Measurements from ENCODE around the gene TREM1.

DNA sequence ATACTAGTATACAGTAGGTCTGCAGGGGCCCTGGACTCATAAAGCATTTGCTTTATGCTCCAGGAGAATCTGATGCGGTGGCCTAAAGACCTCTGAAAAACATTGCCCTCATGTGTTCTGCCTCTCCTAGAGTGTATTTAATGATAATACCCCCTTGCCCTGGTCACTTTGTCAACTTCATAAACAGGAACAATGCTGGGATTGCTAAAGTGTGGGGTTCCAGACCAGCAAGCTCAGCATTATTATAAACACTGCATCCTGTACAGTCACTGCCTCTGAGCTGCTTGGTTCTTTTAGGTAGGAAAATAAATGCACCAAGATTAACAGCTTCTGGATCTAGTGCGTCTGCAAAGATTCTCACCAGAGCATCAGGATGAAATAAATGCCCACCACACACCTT lies 12.2 kb downstream of the TREM1 start:
- TF ChIP-seq, protein P1, sequence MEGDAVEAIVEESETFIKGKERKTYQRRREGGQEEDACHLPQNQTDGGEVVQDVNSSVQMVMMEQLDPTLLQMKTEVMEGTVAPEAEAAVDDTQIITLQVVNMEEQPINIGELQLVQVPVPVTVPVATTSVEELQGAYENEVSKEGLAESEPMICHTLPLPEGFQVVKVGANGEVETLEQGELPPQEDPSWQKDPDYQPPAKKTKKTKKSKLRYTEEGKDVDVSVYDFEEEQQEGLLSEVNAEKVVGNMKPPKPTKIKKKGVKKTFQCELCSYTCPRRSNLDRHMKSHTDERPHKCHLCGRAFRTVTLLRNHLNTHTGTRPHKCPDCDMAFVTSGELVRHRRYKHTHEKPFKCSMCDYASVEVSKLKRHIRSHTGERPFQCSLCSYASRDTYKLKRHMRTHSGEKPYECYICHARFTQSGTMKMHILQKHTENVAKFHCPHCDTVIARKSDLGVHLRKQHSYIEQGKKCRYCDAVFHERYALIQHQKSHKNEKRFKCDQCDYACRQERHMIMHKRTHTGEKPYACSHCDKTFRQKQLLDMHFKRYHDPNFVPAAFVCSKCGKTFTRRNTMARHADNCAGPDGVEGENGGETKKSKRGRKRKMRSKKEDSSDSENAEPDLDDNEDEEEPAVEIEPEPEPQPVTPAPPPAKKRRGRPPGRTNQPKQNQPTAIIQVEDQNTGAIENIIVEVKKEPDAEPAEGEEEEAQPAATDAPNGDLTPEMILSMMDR (IDR thresholded peaks at IDR 0.05), result no peak
- no peak for TF ChIP-seq ZFX (IDR thresholded peaks at IDR 0.05; ENCODE audit: borderline replicate concordance)

Measured in 22Rv1 (cell line).